Anterior cingulate cortex (tissue), 58 donors: Measurements from ENCODE around the gene ADCY7.

ENCODE experiments used
- DNase-seq, 58 donors: peaks; one replicate each; lab custom pipeline; 2025; lab: John Stamatoyannopoulos, UW

ADCY7 gene

GRCh38 chr16:50306287-50306686 lies 39.9 kb downstream of the ADCY7 start:
- DNase-seq: no peak

- no peak for DNase-seq
Observed at GRCh38 chr16:50308237-50308965, 42.0 kb downstream of the ADCY7 start.

GRCh38 chr16:50309156-50309526 lies 42.8 kb downstream of the ADCY7 start:
- no peak for DNase-seq

GRCh38 chr16:50309527-50310307 lies 43.4 kb downstream of the ADCY7 start:
- DNase-seq: no peak

- no peak for DNase-seq
Observed at GRCh38 chr16:50310308-50311133, 44.2 kb downstream of the ADCY7 start.

- DNase-seq: no peak
Observed at GRCh38 chr16:50311134-50311528, 44.8 kb downstream of the ADCY7 start.

GRCh38 chr16:50311891-50312501 lies 45.6 kb downstream of the ADCY7 start:
- DNase-seq: no peak

GRCh38 chr16:50313596-50314478 lies 47.5 kb downstream of the ADCY7 start:
- peak in 30 of 58 donors; percentile 12 to 58 (median 32) for DNase-seq

- DNase-seq: no peak
Observed at GRCh38 chr16:50314665-50315064, 48.3 kb downstream of the ADCY7 start.

GRCh38 chr16:50315346-50315997 lies 49.1 kb downstream of the ADCY7 start:
- no peak for DNase-seq

- peak in 1 of 58 donors; percentile 24 for DNase-seq
Observed at GRCh38 chr16:50316102-50316847, 49.9 kb downstream of the ADCY7 start.

- DNase-seq: no peak
Observed at GRCh38 chr16:50316848-50317630, 50.7 kb downstream of the ADCY7 start.

GRCh38 chr16:50318796-50319578 lies 52.6 kb downstream of the ADCY7 start:
- DNase-seq: no peak

GRCh38 chr16:50320310-50320709 lies 54.0 kb downstream of the ADCY7 start:
- DNase-seq: no peak

- no peak for DNase-seq
Observed at GRCh38 chr16:50322333-50322732, 56.0 kb downstream of the ADCY7 start.

GRCh38 chr16:50323335-50324011 lies 57.1 kb downstream of the ADCY7 start:
- DNase-seq: peak in 1 of 58 donors; percentile 17
